DOHH2 (cell line): ENCODE measurements around the gene IPO8.

Experiments
- CTCF ChIP-seq: fragments of 200-600 bp; sonication (generic); IDR thresholded peaks from one replicate; pipeline ENCODE4 v1.5.1; 2014; ENCODE audit warnings: antibody characterized with exemption, mild to moderate bottlenecking, low read depth, low read length; ENCODE audit not compliant: poor library complexity, severe bottlenecking
- EZH2phosphoT487 ChIP-seq: fragments of 200-600 bp; sonication (generic); IDR thresholded peaks from 2 replicates; pipeline ENCODE4 v1.6.1; 2017; ENCODE audit warnings: borderline replicate concordance, mild to moderate bottlenecking, antibody characterized with exemption, low read length, moderate library complexity, mixed read lengths

GRCh38 chr12:30679241-30679640, 16.4 kb downstream of the IPO8 start:
- TF ChIP-seq CTCF = no peak
- no peak for TF ChIP-seq EZH2phosphoT487
